ENCODE results near the gene NOPCHAP1. TPM values are rescaled to one million over a fixed set of nuclear protein-coding genes. Genes with fewer than 3 reads are reported as not detected.

Gene NOPCHAP1
- total and polyA plus RNA-seq, 2 donors from 2014 or later = 14.8 to 15.3 TPM

DNA sequence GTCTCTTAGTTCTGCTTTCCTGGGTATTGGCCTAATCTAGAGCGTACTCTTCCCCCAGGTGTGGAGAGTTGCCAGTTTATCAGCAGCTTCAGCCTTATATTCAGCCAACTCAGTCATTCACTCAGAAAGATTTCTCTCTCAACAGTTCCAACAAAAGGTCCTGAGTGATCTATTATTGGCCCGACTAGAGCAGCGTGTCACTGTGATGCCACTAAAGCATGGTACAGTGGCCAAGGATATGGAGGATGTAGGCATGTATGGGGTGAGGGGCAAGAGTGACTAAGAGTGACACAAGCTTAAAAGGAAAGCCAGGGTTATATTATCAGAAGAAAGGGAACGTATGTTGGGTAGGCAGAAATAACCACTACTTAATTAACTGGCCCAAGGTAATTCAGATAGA lies 4.8 kb downstream of the NOPCHAP1 start:
- peaks cover 0 to 8% (median 3%) of the 10 kb centered on the region in 3 donors for H3K4me1 ChIP-seq (ENCODE audit: control insufficient read depth in 2 of 3, insufficient read depth in 2 of 3, low read depth in 1 of 3, low read length in 3 of 3)
- TF ChIP-seq, protein P1, sequence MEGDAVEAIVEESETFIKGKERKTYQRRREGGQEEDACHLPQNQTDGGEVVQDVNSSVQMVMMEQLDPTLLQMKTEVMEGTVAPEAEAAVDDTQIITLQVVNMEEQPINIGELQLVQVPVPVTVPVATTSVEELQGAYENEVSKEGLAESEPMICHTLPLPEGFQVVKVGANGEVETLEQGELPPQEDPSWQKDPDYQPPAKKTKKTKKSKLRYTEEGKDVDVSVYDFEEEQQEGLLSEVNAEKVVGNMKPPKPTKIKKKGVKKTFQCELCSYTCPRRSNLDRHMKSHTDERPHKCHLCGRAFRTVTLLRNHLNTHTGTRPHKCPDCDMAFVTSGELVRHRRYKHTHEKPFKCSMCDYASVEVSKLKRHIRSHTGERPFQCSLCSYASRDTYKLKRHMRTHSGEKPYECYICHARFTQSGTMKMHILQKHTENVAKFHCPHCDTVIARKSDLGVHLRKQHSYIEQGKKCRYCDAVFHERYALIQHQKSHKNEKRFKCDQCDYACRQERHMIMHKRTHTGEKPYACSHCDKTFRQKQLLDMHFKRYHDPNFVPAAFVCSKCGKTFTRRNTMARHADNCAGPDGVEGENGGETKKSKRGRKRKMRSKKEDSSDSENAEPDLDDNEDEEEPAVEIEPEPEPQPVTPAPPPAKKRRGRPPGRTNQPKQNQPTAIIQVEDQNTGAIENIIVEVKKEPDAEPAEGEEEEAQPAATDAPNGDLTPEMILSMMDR (IDR thresholded peaks at IDR 0.05; ENCODE audit: borderline replicate concordance, extremely low read depth, insufficient read depth) = no peak
- intact Hi-C loops (cut with DNase I) = no loop called here
- no peak overlapping the region for H3K27ac ChIP-seq (ENCODE audit: low read depth in 2 of 2, low read length in 2 of 2)
- no peaks in the 10 kb centered on the region for H3K27me3 ChIP-seq (ENCODE audit: control insufficient read depth, insufficient read depth, low read length)
- no peaks in the 10 kb centered on the region for H3K9me3 ChIP-seq (ENCODE audit: control insufficient read depth in 2 of 3, insufficient read depth in 1 of 3, low read length in 3 of 3)
- no peak overlapping the region for H3K9ac ChIP-seq (ENCODE audit: low read length in 3 of 3)
- FAIRE-seq (no peak), DNase-seq (no peak)
- H3K4me3 ChIP-seq (ENCODE audit: low read length in 3 of 3) = no peak overlapping the region
- H3K36me3 ChIP-seq (ENCODE audit: control insufficient read depth in 2 of 3, insufficient read depth in 3 of 3, low read length in 3 of 3) = peaks cover 5 to 10% (median 10%) of the 10 kb centered on the region in 3 donors

DNA sequence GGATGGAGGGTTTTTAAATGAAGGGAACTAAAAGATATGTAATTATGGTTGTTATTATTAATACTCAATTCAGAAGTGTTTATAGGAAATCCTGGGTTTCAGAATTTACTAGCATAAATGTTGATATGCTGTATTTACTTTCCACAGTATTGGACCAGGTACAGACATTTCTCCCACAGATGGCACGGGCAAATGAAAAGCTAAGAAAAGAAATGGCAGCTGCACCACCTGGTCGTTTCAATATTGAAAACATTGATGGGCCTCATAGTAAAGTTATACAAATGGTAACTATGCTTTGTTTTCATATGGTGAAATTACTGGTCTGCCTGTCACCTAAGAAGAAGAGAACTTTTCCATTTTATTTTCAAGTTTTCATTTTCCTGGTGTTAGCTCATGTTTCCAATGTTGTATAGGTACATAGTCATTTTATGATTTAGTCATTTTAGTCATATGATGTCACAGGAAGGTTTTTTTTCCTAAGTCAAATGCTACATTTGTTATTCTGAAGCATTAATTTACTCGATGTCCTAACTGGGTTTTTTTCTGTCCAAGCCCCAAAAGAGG lies 5.5 kb downstream of the NOPCHAP1 start:
- H3K4me1 ChIP-seq (ENCODE audit: control insufficient read depth in 2 of 3, insufficient read depth in 2 of 3, low read depth in 1 of 3, low read length in 3 of 3) = peaks cover 0 to 8% (median 3%) of the 10 kb centered on the region in 3 donors

DNA sequence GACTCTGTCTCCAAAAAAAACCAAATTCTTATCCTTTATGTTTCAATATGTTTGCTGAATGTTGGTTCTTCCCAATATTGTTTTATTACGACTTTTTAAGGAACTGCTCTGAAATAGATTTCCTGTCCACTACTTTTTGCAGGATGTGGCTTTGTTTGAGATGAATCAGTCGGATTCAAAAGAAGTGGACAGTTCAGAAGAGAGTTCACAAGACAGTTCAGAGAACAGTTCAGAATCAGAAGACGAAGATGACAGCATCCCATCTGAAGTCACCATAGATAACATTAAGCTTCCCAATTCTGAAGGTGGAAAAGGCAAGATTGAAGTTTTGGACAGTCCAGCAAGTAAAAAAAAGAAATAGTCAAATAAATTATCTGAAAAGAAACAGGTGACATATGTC lies 8.2 kb downstream of the NOPCHAP1 start:
- intact Hi-C loops (cut with DNase I) = no loop called here
- H3K27ac ChIP-seq (ENCODE audit: low read depth in 2 of 2, low read length in 2 of 2) = no peak overlapping the region
- FAIRE-seq (no peak), DNase-seq (no peak)
- TF ChIP-seq, protein P1 (IDR thresholded peaks at IDR 0.05; ENCODE audit: borderline replicate concordance, extremely low read depth, insufficient read depth) = no peak
- no peak overlapping the region for H3K9ac ChIP-seq (ENCODE audit: low read length in 3 of 3)
- no peak overlapping the region for H3K4me3 ChIP-seq (ENCODE audit: low read length in 3 of 3)
- H3K9me3 ChIP-seq (ENCODE audit: control insufficient read depth in 2 of 3, insufficient read depth in 1 of 3, low read length in 3 of 3) = no peaks in the 10 kb centered on the region
- no peaks in the 10 kb centered on the region for H3K4me1 ChIP-seq (ENCODE audit: control insufficient read depth in 2 of 3, insufficient read depth in 2 of 3, low read depth in 1 of 3, low read length in 3 of 3)
- H3K36me3 ChIP-seq (ENCODE audit: control insufficient read depth in 2 of 3, insufficient read depth in 3 of 3, low read length in 3 of 3) = peaks cover 9 to 10% (median 10%) of the 10 kb centered on the region in 3 donors
- no peaks in the 10 kb centered on the region for H3K27me3 ChIP-seq (ENCODE audit: control insufficient read depth, insufficient read depth, low read length)

More for the DNA sequence above, 5.5 kb downstream of the NOPCHAP1 start:
- Histone ChIP-seq H3K9ac (ENCODE audit: low read length in 3 of 3) (no peak overlapping the region), H3K27ac (ENCODE audit: low read depth in 2 of 2, low read length in 2 of 2) (no peak overlapping the region), H3K27me3 (ENCODE audit: control insufficient read depth, insufficient read depth, low read length) (no peaks in the 10 kb centered on the region), H3K4me3 (ENCODE audit: low read length in 3 of 3) (no peak overlapping the region), H3K9me3 (ENCODE audit: control insufficient read depth in 2 of 3, insufficient read depth in 1 of 3, low read length in 3 of 3) (no peaks in the 10 kb centered on the region), H3K36me3 (ENCODE audit: control insufficient read depth in 2 of 3, insufficient read depth in 3 of 3, low read length in 3 of 3) (peaks cover 7 to 10% (median 10%) of the 10 kb centered on the region in 3 donors)
- DNase-seq = no peak
- intact Hi-C loops (cut with DNase I) = no loop called here
- TF ChIP-seq, protein P1 (IDR thresholded peaks at IDR 0.05; ENCODE audit: borderline replicate concordance, extremely low read depth, insufficient read depth) = no peak
- FAIRE-seq = no peak

DNA sequence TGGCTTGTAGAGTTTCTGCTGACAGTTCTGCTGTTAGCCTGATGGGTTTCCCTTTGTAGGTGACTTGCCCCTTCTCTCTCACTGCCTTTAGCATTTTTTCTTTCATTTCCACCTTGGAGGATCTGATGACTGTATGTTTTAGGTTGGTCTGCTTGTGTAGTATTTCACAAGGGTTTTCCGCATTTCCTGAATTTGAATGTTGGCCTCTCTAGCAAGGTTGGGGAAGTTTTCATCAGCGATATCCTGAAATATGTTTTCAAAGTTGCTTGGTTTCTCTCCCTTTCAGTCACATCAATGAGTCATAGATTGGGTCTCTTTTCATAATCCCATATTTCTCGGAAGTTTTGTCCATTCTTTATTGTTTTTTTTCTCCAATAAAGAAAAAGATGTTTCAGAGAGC lies 11.4 kb downstream of the NOPCHAP1 start:
- no peak for DNase-seq
- FAIRE-seq = no peak
- intact Hi-C loops (cut with DNase I) = no loop called here
- H3K36me3 ChIP-seq (ENCODE audit: control insufficient read depth in 2 of 3, insufficient read depth in 3 of 3, low read length in 3 of 3) = peaks cover 6 to 13% (median 6%) of the 10 kb centered on the region in 3 donors
- H3K9me3 ChIP-seq (ENCODE audit: control insufficient read depth in 2 of 3, insufficient read depth in 1 of 3, low read length in 3 of 3) = no peaks in the 10 kb centered on the region
- TF ChIP-seq, protein P1 (IDR thresholded peaks at IDR 0.05; ENCODE audit: borderline replicate concordance, extremely low read depth, insufficient read depth) = no peak
- H3K9ac ChIP-seq (ENCODE audit: low read length in 3 of 3) = no peak overlapping the region
- H3K27ac ChIP-seq (ENCODE audit: low read depth in 2 of 2, low read length in 2 of 2) = no peak overlapping the region
- no peaks in the 10 kb centered on the region for H3K27me3 ChIP-seq (ENCODE audit: control insufficient read depth, insufficient read depth, low read length)
- no peak overlapping the region for H3K4me3 ChIP-seq (ENCODE audit: low read length in 3 of 3)
- no peaks in the 10 kb centered on the region for H3K4me1 ChIP-seq (ENCODE audit: control insufficient read depth in 2 of 3, insufficient read depth in 2 of 3, low read depth in 1 of 3, low read length in 3 of 3)

Measured in kidney (tissue), 14 donors.